ENCODE data around the gene ARHGEF33. TPM values are rescaled to one million over a fixed set of nuclear protein-coding genes. Genes with fewer than 3 reads are reported as not detected.

ARHGEF33 gene
- total and polyA plus RNA-seq, 2 experiments from 2014 or later, result 0.10 to 1.8 TPM

GRCh38 chr2:39020383-39020782 is 130.7 kb downstream of the ARHGEF33 start (continued):
- TF ChIP-seq CREB1 (CRISPR knock-in tag; IDR thresholded peaks at IDR 0.05; ENCODE audit: low read depth) (no peak), EZH2phosphoT487 (IDR thresholded peaks at IDR 0.05; ENCODE audit: unreplicated experiment) (no peak), STAT1 (IDR thresholded peaks at IDR 0.05; ENCODE audit: unreplicated experiment) (no peak), ZNF114 (CRISPR knock-in tag; IDR thresholded peaks at IDR 0.05) (no peak), REST (IDR thresholded peaks at IDR 0.05; ENCODE audit: unreplicated experiment) (no peak), CTCF (conservative IDR thresholded peaks at IDR 0.05; ENCODE audit: low read depth in 2 of 2) (no peak), NANOG (IDR thresholded peaks at IDR 0.05; ENCODE audit: borderline replicate concordance) (no peak)

GRCh38 chr2:39022642-39023235 is 133.1 kb downstream of the ARHGEF33 start:
- H3K4me3 ChIP-seq, result no peak overlapping the region
- no peaks in the 10 kb centered on the region for H3K36me3 ChIP-seq (ENCODE audit: insufficient read depth)
- H3K9me2 ChIP-seq (ENCODE audit: insufficient read depth), result no peaks in the 10 kb centered on the region
- no peaks in the 10 kb centered on the region for H4K20me1 ChIP-seq (replicated peaks; ENCODE audit: insufficient read depth)
- no peak overlapping the region for H3K4me2 ChIP-seq
- H2AFZ ChIP-seq, result no peak overlapping the region
- H3K27me3 ChIP-seq (ENCODE audit: insufficient read depth), result no peaks in the 10 kb centered on the region
- Mint-ChIP-seq H3K27ac (0 out of 2 replicates have a peak overlapping the region, but pooled peaks have one; percentile 42), H3K36me3 (ENCODE audit: low read depth) (peaks cover 3% of the 10 kb centered on the region; the same call in 1 of the 3 replicates), H3K27me3 (ENCODE audit: insufficient read depth, low read depth, poor library complexity) (peaks cover 3% of the 10 kb centered on the region), H3K9me3 (no peaks in the 10 kb centered on the region), H3K4me1 (peaks cover 44% of the 10 kb centered on the region), H3K4me3 (no peak overlapping the region)
- no peaks in the 10 kb centered on the region for H3F3A ChIP-seq (replicated peaks; ENCODE audit: low read depth)
- peak overlapping the region; percentile 46; the same call in 1 of the 2 replicates for H3K27ac ChIP-seq (ENCODE audit: low read depth)
- H3K4me1 ChIP-seq (ENCODE audit: insufficient read depth), result peaks cover 71% of the 10 kb centered on the region
- DNase-seq (ENCODE audit: low spot score) (no peak), ATAC-seq (no peak)
- H3K79me2 ChIP-seq (replicated peaks; ENCODE audit: insufficient read depth), result no peaks in the 10 kb centered on the region
- TF ChIP-seq POLR2AphosphoS5 (IDR thresholded peaks at IDR 0.05; ENCODE audit: low read depth), result no peak
- TF ChIP-seq STAT1 (IDR thresholded peaks at IDR 0.05; ENCODE audit: unreplicated experiment), result no peak
- no peak for TF ChIP-seq EZH2 (IDR thresholded peaks at IDR 0.05; ENCODE audit: low read depth, unreplicated experiment)
- no peak for TF ChIP-seq EZH2phosphoT487 (IDR thresholded peaks at IDR 0.05; ENCODE audit: unreplicated experiment)
- TF ChIP-seq REST (IDR thresholded peaks at IDR 0.05; ENCODE audit: unreplicated experiment), result no peak
- no peak for TF ChIP-seq NANOG (IDR thresholded peaks at IDR 0.05; ENCODE audit: borderline replicate concordance)
- TF ChIP-seq JUNB (IDR thresholded peaks at IDR 0.05; ENCODE audit: unreplicated experiment), result no peak
- no peak for TF ChIP-seq ZNF114 (CRISPR knock-in tag; IDR thresholded peaks at IDR 0.05)
- no peak for TF ChIP-seq CTCF (conservative IDR thresholded peaks at IDR 0.05; ENCODE audit: low read depth in 2 of 2)
- no peak for TF ChIP-seq CREB1 (CRISPR knock-in tag; IDR thresholded peaks at IDR 0.05; ENCODE audit: low read depth)
- no peak for TF ChIP-seq ETS1 (IDR thresholded peaks at IDR 0.05)
- TF ChIP-seq ZNF331 (CRISPR knock-in tag; IDR thresholded peaks at IDR 0.05; ENCODE audit: low read depth), result no peak

Data from GM23338 (cell line).